GM10847 (cell line): ENCODE data around the gene AUTS2.

Experiments
- POLR2A ChIP-seq: IDR thresholded peaks from 2 replicates; pipeline ENCODE4 v1.6.1; 2011; ENCODE audit not compliant: insufficient read length; ENCODE audit errors: extremely low read depth

AUTS2 gene

DNA sequence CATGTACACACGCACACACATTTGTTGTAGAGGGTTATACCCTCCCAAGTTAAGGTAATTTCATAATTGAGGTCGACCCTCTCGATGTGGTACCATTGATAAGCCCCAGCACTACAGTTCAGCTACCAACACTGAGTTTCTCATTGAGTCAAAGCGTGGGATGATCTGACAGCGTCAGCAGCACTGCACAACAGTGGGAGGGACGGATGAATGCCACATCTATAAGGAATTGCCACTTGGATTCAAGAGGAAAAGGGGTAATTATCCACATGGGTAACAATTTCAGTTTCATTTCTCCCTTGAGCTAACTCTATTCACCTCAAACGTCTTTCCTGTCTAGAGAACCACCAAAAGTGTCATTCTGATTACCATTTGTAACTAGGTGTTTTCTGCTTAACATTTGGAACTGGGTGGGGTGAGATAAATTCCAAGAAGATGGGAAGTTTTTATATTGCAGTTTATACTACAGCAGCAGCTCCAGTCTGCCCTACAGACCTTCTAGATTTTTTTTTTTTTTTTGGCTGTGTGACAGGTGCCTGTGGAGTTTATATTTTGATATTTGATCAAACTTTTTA, 342.9 kb downstream of the AUTS2 start:
- TF ChIP-seq POLR2A: no peak

- TF ChIP-seq POLR2A: no peak
Measured at GRCh38 chr7:69942573-69942972, 344.3 kb downstream of the AUTS2 start.

- TF ChIP-seq POLR2A: no peak
Measured at GRCh38 chr7:69946901-69947300, 348.6 kb downstream of the AUTS2 start.

- TF ChIP-seq POLR2A: no peak
Measured at GRCh38 chr7:69947998-69948397, 349.7 kb downstream of the AUTS2 start.

- no peak for TF ChIP-seq POLR2A
Measured at GRCh38 chr7:69949122-69949521, 350.8 kb downstream of the AUTS2 start.

- no peak for TF ChIP-seq POLR2A
Measured at GRCh38 chr7:69951458-69951857, 353.2 kb downstream of the AUTS2 start.

GRCh38 chr7:69953136-69954067, 355.1 kb downstream of the AUTS2 start:
- no peak for TF ChIP-seq POLR2A

DNA sequence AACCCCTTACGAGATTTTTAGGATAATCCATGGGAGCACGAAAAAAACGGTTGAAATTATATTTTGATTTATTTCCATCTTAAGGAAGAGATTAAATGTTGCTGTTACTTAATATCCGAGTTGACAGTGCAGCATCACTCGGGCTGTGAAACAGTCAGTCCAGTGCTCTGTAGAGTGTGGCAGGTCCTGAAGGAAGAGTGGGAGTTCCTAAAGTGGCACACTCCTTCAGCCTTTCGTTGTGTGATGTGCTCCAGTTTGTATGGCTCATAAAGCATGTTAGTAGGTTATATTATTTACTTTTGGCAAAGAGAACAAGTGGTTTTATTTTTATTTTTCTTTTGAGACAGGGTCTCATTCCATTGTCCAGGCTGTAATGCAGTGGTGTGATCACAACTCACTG, 358.3 kb downstream of the AUTS2 start:
- TF ChIP-seq POLR2A: no peak

DNA sequence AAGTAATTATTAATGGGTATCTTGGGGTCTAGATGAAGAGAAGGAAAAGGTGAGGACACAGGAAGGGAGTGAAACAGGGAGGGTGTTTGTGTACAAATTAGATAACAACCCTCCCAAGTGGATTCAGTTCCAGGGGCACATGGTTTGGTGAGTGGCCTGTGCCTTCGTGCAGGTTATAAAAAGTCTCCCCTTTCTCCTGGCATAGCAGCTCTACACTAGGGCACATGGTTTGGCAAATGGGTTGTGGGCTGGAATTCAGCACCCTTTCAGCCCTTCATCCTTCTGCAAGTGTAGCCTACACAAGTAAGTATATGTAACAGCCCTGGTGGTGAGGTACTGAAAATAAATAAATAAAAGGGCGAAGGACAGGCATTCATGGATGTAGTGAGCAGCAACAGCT, 359.4 kb downstream of the AUTS2 start:
- TF ChIP-seq POLR2A: no peak

GRCh38 chr7:69959789-69960499, 361.7 kb downstream of the AUTS2 start:
- no peak for TF ChIP-seq POLR2A

DNA sequence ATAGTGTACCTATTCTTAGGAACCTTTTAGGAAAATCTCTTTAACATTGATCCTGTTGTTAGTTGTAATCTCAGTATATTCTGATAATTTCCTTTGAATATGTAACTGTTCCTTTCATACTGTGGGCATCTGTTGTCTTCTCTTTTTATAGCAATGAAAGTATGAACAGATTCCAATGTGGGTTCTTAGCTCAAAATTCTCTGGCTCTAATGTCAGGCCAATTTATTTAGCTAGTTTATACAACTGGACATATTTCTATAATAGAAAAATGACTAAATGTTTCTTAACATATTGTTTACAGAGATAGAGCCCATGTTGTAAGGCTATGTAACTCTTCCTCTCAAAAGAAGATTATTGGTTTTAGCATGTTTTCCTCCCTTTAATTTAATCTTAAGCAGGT, 363.2 kb downstream of the AUTS2 start:
- no peak for TF ChIP-seq POLR2A

DNA sequence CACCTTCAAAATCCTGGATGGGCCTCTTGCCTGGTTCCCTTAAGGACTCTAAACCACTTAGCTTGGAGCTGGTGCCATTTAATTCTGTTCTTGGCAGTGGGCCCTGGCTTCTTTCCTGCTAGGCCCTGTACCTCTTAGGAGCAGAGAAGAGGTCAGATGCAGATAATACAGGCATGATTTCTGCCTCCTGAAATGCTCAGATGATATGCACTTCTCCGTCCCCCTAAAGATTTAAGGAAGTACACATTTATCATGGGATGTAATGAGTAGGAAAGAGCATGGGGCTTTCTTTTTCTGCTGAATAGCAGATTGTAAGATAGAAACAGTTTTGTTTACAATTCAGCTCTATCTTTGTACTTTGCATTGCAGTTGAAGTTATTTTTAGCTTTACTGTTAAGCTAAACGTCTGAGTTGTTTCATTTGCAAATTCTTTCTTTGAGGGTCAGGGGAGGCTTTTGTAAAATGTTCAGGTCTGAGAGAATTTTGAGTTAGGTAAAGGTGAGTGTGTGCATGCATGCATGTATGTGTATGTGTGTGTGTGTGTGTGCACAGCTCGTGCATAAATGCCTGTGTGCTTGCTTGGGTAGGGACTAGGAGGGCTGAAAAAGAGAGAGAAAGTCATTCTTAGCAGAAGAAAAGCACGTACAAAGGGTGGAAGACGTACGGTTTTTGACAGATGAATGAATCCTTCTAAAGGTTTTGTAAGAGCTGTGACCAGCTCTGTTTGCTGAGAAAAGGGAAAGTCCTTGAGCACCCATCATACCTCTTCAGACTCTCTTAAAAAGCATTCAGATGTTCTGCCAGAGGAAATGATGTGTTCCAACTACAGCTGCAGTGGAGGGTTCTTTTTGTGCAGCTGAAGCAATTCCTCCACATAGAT, 364.2 kb downstream of the AUTS2 start:
- no peak for TF ChIP-seq POLR2A

DNA sequence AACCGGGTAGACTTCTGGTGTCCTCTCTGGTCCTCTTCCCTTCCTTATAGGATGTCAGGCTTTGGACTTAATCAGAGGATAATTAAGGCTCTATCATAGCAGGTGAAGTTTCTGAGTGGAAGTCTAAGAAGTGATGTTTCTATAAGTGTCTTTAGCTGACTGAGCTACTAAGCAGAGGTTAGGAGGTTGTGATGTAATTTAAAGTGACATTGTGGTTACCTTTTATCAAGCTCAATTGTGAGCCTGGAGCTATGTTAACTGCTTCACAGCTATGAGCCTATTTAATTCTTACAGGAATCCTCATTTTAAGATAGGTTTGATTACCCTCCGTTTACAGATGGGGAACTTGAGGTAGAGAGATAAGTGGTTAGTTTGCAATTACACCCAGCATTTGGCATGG, 365.1 kb downstream of the AUTS2 start:
- TF ChIP-seq POLR2A: no peak

- no peak for TF ChIP-seq POLR2A
Measured at GRCh38 chr7:69966766-69967591, 368.7 kb downstream of the AUTS2 start.
